ENCODE data around the gene COMMD8.

DNA sequence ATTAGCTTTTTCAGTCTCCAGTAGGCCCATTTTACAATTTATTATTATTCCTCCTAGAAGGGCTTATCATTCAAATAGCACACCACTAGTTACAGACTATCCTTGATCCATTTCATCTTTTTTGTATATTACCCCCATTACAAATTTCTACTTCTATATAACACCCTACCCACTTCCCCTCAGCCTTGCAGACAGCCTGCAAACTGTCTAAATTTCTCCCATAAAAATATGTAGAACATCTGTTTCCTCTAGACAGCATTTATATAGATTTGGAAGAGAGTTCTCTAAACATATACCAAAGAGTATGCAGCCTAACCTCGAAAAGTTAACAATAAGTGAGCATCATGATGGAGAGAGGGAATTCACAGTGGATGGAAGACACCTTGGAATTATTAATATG is 30.8 kb downstream of the COMMD8 start:
- TF ChIP-seq EZH2 (IDR thresholded peaks at IDR 0.05) (no peak), FOXP2 (optimal IDR thresholded peaks at IDR 0.05; ENCODE audit: control extremely low read depth, extremely low read length, insufficient read depth) (no peak), POLR2AphosphoS5 (IDR thresholded peaks at IDR 0.05; ENCODE audit: borderline replicate concordance, low read depth, low read length) (no peak)

Measured in SK-N-MC (cell line).